Measurements from ENCODE around the gene TXNIP.

GRCh38 chr1:145964328-145965118, 31.9 kb downstream of the TXNIP start, which contains the start of the genes ANKRD34A and POLR3GL:
- TF ChIP-seq CTCF (IDR thresholded peaks at IDR 0.05) (no peak), EZH2 (IDR thresholded peaks at IDR 0.05; ENCODE audit: borderline replicate concordance, insufficient read depth, low read depth, low read length, poor library complexity, severe bottlenecking) (no peak)

Data from B cell (primary cell).